ENCODE measurements around the gene NSDHL. TPM values are rescaled to one million over a fixed set of nuclear protein-coding genes. Genes with fewer than 3 reads are reported as not detected.

NSDHL gene
- total RNA-seq, 4 donors from 2014 or later, result 41.0 to 63.7 (median 57.4) TPM

- no peaks in the 10 kb centered on the region for H3K27me3 ChIP-seq
- intact Hi-C loops (cut with DNase I), result no loop called here
- H3K27ac ChIP-seq, result no peak overlapping the region
- TF ChIP-seq CTCF (IDR thresholded peaks at IDR 0.05), result no peak
- no peak for TF ChIP-seq POLR2A (IDR thresholded peaks at IDR 0.05)
- peaks cover 0 to 37% (median 3%) of the 10 kb centered on the region in 3 donors for H3K4me1 ChIP-seq
- H3K9me3 ChIP-seq, result no peaks in the 10 kb centered on the region
- no peak for DNase-seq
- peaks cover 0 to 36% (median 0%) of the 10 kb centered on the region in 3 donors for H3K36me3 ChIP-seq
- no peak overlapping the region for H3K4me3 ChIP-seq
- WGBS, 2 donors, result 65% methylated on average over 4 of the region's 4 CpGs; no CpG with 5 or more reads in 1 of the 2 donors
Measured at GRCh38 chrX:152912106-152912505, 81.2 kb downstream of the NSDHL start.

- intact Hi-C loops (cut with DNase I), result no loop called here
- H3K4me3 ChIP-seq, result no peak overlapping the region
- 68% methylated on average over 4 of the region's 7 CpGs; no CpG with 5 or more reads in 1 of the 2 donors for WGBS, 2 donors
- TF ChIP-seq POLR2A (IDR thresholded peaks at IDR 0.05) (no peak), CTCF (IDR thresholded peaks at IDR 0.05) (no peak)
- peaks cover 0 to 32% (median 3%) of the 10 kb centered on the region in 3 donors for H3K4me1 ChIP-seq
- H3K27me3 ChIP-seq, result no peaks in the 10 kb centered on the region
- H3K36me3 ChIP-seq, result peaks cover 0 to 42% (median 0%) of the 10 kb centered on the region in 3 donors
- H3K9me3 ChIP-seq, result no peaks in the 10 kb centered on the region
- DNase-seq, result no peak
- no peak overlapping the region for H3K27ac ChIP-seq
Measured at GRCh38 chrX:152912641-152913040, 81.8 kb downstream of the NSDHL start.

- intact Hi-C loops (cut with DNase I), result no loop called here
- Histone ChIP-seq H3K27ac (no peak overlapping the region), H3K9me3 (no peaks in the 10 kb centered on the region), H3K4me3 (no peak overlapping the region), H3K27me3 (no peaks in the 10 kb centered on the region), H3K36me3 (peaks cover 0 to 49% (median 0%) of the 10 kb centered on the region in 3 donors), H3K4me1 (peaks cover 0 to 25% (median 3%) of the 10 kb centered on the region in 3 donors)
- WGBS, 2 donors, result 71% methylated on average over 10 of the region's 10 CpGs; no CpG with 5 or more reads in 1 of the 2 donors
- DNase-seq, result no peak
- TF ChIP-seq CTCF (IDR thresholded peaks at IDR 0.05), result no peak
- no peak for TF ChIP-seq POLR2A (IDR thresholded peaks at IDR 0.05)
Measured at GRCh38 chrX:152913346-152913745, 82.5 kb downstream of the NSDHL start.

- Histone ChIP-seq H3K27me3 (no peaks in the 10 kb centered on the region), H3K9me3 (no peaks in the 10 kb centered on the region), H3K4me1 (peaks cover 0 to 19% (median 3%) of the 10 kb centered on the region in 3 donors), H3K4me3 (no peak overlapping the region), H3K36me3 (peaks cover 0 to 54% (median 0%) of the 10 kb centered on the region in 3 donors), H3K27ac (no peak overlapping the region)
- intact Hi-C loops (cut with DNase I), result no loop called here
- TF ChIP-seq CTCF (IDR thresholded peaks at IDR 0.05) (no peak), POLR2A (IDR thresholded peaks at IDR 0.05) (no peak)
- no peak for DNase-seq
- 83% methylated on average over 3 of the region's 6 CpGs; no CpG with 5 or more reads in 1 of the 2 donors for WGBS, 2 donors
Measured at GRCh38 chrX:152913910-152914309, 83.0 kb downstream of the NSDHL start.

GRCh38 chrX:152915541-152916241, 84.8 kb downstream of the NSDHL start:
- Histone ChIP-seq H3K27me3 (no peaks in the 10 kb centered on the region), H3K27ac (no peak overlapping the region)

More at GRCh38 chrX:152915541-152916241, 84.8 kb downstream of the NSDHL start:
- 36% methylated on average over 5 of the region's 13 CpGs; no CpG with 5 or more reads in 1 of the 2 donors for WGBS, 2 donors
- Histone ChIP-seq H3K9me3 (no peaks in the 10 kb centered on the region), H3K4me3 (no peak overlapping the region), H3K36me3 (peaks cover 0 to 72% (median 0%) of the 10 kb centered on the region in 3 donors), H3K4me1 (peaks cover 0 to 3% (median 2%) of the 10 kb centered on the region in 3 donors)
- TF ChIP-seq POLR2A (IDR thresholded peaks at IDR 0.05), result no peak
- peak in 4 of 6 experiments; percentile 23 to 45 (median 32) for TF ChIP-seq CTCF (IDR thresholded peaks at IDR 0.05)
- intact Hi-C loops (cut with DNase I), result no loop called here
- DNase-seq, result no peak

Data from esophagus squamous epithelium (tissue), 5 donors.